PFSK-1 (cell line): ENCODE data around the gene IL1RN.

ENCODE experiments used
- POLR2AphosphoS5 ChIP-seq: IDR thresholded peaks from 2 replicates; pipeline ENCODE4 v1.6.1; 2012; ENCODE audit warnings: low read depth, mild to moderate bottlenecking, control low read depth, low read length, moderate library complexity
- REST ChIP-seq, 2 experiments: IDR thresholded peaks; 2 replicates each; pipeline versions ENCODE4 v1.6.1 to v1.8.0; 2011 to 2012; ENCODE audit warnings: low read depth in 2 of 2, low read length in 2 of 2, control low read depth in 1 of 2, inconsistent platforms in 1 of 2, mild to moderate bottlenecking in 1 of 2, moderate library complexity in 1 of 2; ENCODE audit not compliant: insufficient read depth in 1 of 2
- SIN3A ChIP-seq: IDR thresholded peaks from 2 replicates; pipeline ENCODE4 v1.6.1; 2012; ENCODE audit warnings: mild to moderate bottlenecking, low read length, moderate library complexity, borderline replicate concordance; ENCODE audit not compliant: insufficient read depth

DNA sequence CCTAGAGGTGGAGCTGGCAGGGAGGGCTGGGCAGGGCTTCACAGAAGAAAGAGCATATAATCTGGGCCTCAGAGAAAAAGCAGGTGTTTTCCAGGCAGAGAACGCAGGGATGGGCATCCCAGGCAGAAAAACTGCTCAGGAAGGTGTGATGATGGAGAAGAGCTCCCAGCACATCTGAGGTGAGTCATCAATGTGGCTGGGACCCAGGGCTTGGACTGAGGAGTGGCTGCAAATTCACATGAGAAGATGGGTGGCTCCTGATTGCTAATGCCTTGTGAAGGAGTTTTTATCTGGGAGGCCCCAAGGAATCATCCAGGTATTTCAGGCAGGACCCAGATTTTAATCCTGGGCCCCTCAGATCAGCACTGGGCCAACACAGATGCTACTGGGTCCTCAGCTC is 49.5 kb upstream of the IL1RN start:
- TF ChIP-seq REST (IDR thresholded peaks at IDR 0.05; ENCODE audit: insufficient read depth in 1 of 2, low read depth in 2 of 2, low read length in 2 of 2) (no peak), POLR2AphosphoS5 (no peak), SIN3A (no peak)
